Endothelial cell of umbilical vein (primary cell): ENCODE measurements around the gene AKAP6. TPM values are rescaled to one million over a fixed set of nuclear protein-coding genes. Genes with fewer than 3 reads are reported as not detected.
A peak's percentile ranks its signal among the peaks of the same experiment; 100 is the strongest.

ENCODE experiments used
- BruUV-seq: library from RNA; stranded (reverse); fragments of 400-500 nt; replicated peaks from 2 replicates; lab custom pipeline; 2021; lab: Mats Ljungman, UMichigan
- CTCF ChIA-PET: fragments of 300-600, 350-600 bp; sonication (Branson Sonifier 250); formaldehyde crosslinking; loops from one replicate; lab custom pipeline; 2021; ENCODE audit warnings: antibody characterized with exemption, inconsistent platforms; lab: Charles Lee
- POLR2A ChIA-PET: fragments of 300-600, 350-600 bp; sonication (Branson Sonifier 250); formaldehyde crosslinking; loops from one replicate; lab custom pipeline; 2021; ENCODE audit warnings: antibody characterized with exemption, inconsistent platforms; lab: Charles Lee
- DNase-seq: peaks from one replicate; pipeline ENCODE4 v3.0.0-alpha.2; 2011; ENCODE audit warnings: low read depth, low spot score
- FAIRE-seq: peaks from 2 replicates; lab custom pipeline; 2011; peaks lifted over from hg19 to GRCh38; lab: Jason Lieb, UNC
- H2AFZ ChIP-seq: 2 replicates; pipeline ENCODE4 v1.6.0; 2012; ENCODE audit warnings: low read depth, low read length, control low read depth, inconsistent platforms
- H3K27ac ChIP-seq: 2 replicates; pipeline ENCODE4 v1.5.1; 2011; ENCODE audit warnings: low read depth, mild to moderate bottlenecking, control low read depth, low read length, moderate library complexity; ENCODE audit not compliant: insufficient read depth
- H3K27me3 ChIP-seq, 2 experiments: 2 replicates each; pipeline versions ENCODE4 v1.6.0 to v1.6.1; 2011; ENCODE audit warnings: low read length in 2 of 2, mixed read lengths in 1 of 2; ENCODE audit not compliant: control insufficient read depth in 2 of 2, insufficient read depth in 2 of 2
- H3K36me3 ChIP-seq, 2 experiments: 2 replicates in 1 of 2; 3 replicates in 1 of 2; pipeline ENCODE4 v1.5.1; 2011; ENCODE audit warnings: low read length in 2 of 2, mild to moderate bottlenecking in 1 of 2, moderate library complexity in 1 of 2; ENCODE audit not compliant: control insufficient read depth in 2 of 2, insufficient read depth in 2 of 2; ENCODE audit errors: extremely low read depth in 1 of 2
- H3K4me1 ChIP-seq: 3 replicates; pipeline ENCODE4 v1.5.1; 2011; ENCODE audit warnings: mild to moderate bottlenecking, low read length; ENCODE audit not compliant: control insufficient read depth, insufficient read depth; ENCODE audit errors: extremely low read depth
- H3K4me2 ChIP-seq: 2 replicates; pipeline ENCODE4 v1.6.1; 2011; ENCODE audit warnings: low read length, control low read depth, mixed read lengths; ENCODE audit not compliant: insufficient read depth
- H3K4me3 ChIP-seq, 3 experiments: fragments of 200-600 bp in 1 of 3; sonication (generic), shearing (Covaris generic) in 1 of 3; replicated peaks in 1 of 3; 2 replicates each; pipeline ENCODE4 v1.5.1; 2011 to 2016; ENCODE audit warnings: control low read depth in 3 of 3, low read length in 3 of 3, mild to moderate bottlenecking in 2 of 3, inconsistent platforms in 1 of 3, low read depth in 1 of 3, moderate library complexity in 1 of 3; ENCODE audit not compliant: insufficient read depth in 1 of 3
- H3K79me2 ChIP-seq: 2 replicates; pipeline ENCODE4 v1.6.0; 2012; ENCODE audit warnings: low read length, inconsistent platforms; ENCODE audit not compliant: control insufficient read depth, insufficient read depth
- H3K9ac ChIP-seq: replicated peaks from 2 replicates; pipeline ENCODE3; 2011; ENCODE audit warnings: low read length, control low read depth; ENCODE audit not compliant: insufficient read depth; ENCODE audit errors: extremely low read depth
- H3K9me1 ChIP-seq: replicated peaks from 3 replicates; pipeline ENCODE4 v1.6.0; 2011; ENCODE audit warnings: mild to moderate bottlenecking, low read length; ENCODE audit not compliant: control insufficient read depth, insufficient read depth; ENCODE audit errors: extremely low read depth
- H3K9me3 ChIP-seq: replicated peaks from 2 replicates; pipeline ENCODE4 v1.5.1; 2012; ENCODE audit warnings: low read length, inconsistent platforms; ENCODE audit not compliant: control insufficient read depth, insufficient read depth
- H4K20me1 ChIP-seq: replicated peaks from 2 replicates; pipeline ENCODE3; 2011; ENCODE audit warnings: mild to moderate bottlenecking, low read length; ENCODE audit not compliant: control insufficient read depth, insufficient read depth; ENCODE audit errors: extremely low read depth
- CTCF ChIP-seq, 2 donors: IDR thresholded peaks; 1 replicate in 1 of 2; 2 replicates in 1 of 2; pipeline ENCODE4 v1.5.1; 2011; ENCODE audit warnings: low read length in 2 of 2, mild to moderate bottlenecking in 2 of 2, moderate library complexity in 2 of 2, control low read depth in 1 of 2, inconsistent platforms in 1 of 2, low read depth in 1 of 2; ENCODE audit not compliant: insufficient read depth in 1 of 2; ENCODE audit errors: extremely low read depth in 1 of 2
- EZH2 ChIP-seq: IDR thresholded peaks from 2 replicates; pipeline ENCODE4 v1.6.1; 2012; ENCODE audit warnings: borderline replicate concordance, low read depth, mild to moderate bottlenecking, moderate library complexity, low read length, inconsistent platforms; ENCODE audit not compliant: severe bottlenecking
- FOS ChIP-seq: IDR thresholded peaks from 2 replicates; pipeline ENCODE4 v1.6.1; 2011; ENCODE audit warnings: mild to moderate bottlenecking, low read length, moderate library complexity, borderline replicate concordance; ENCODE audit not compliant: insufficient read depth
- GATA2 ChIP-seq: IDR thresholded peaks from 2 replicates; pipeline ENCODE4 v1.7.0; 2011; ENCODE audit warnings: low read depth, mild to moderate bottlenecking, moderate library complexity, mixed read lengths, low read length; ENCODE audit not compliant: insufficient read length, insufficient read depth
- JUN ChIP-seq: IDR thresholded peaks from 2 replicates; pipeline ENCODE4 v1.6.1; 2011; ENCODE audit warnings: borderline replicate concordance, low read depth; ENCODE audit not compliant: insufficient read length, insufficient read depth
- MAX ChIP-seq: IDR thresholded peaks from 2 replicates; pipeline ENCODE4 v1.6.1; 2011; ENCODE audit not compliant: insufficient read depth, insufficient read length
- MYC ChIP-seq: IDR thresholded peaks from one replicate; pipeline ENCODE4 v1.6.1; 2011; ENCODE audit warnings: mild to moderate bottlenecking, low read depth, low read length
- POLR2A ChIP-seq: IDR thresholded peaks from 2 replicates; pipeline ENCODE4 v1.6.1; 2012; ENCODE audit warnings: low read depth, mild to moderate bottlenecking, control low read depth, low read length
- POLR2AphosphoS5 ChIP-seq: IDR thresholded peaks from 2 replicates; pipeline ENCODE4 v1.6.1; 2012; ENCODE audit warnings: low read depth, mild to moderate bottlenecking, control low read depth, low read length, moderate library complexity; ENCODE audit not compliant: insufficient read depth
- dilution Hi-C: fragments of 300-500 bp; cut with MboI; formaldehyde crosslinking; loops from one replicate; pipeline ENCODE4 v1.15.0; 2019; ENCODE audit warnings: low sequenced_read_pairs; ENCODE audit not compliant: extremely low pct_ligation_motif_present
- intact Hi-C: fragments of 100-400 bp; cut with micrococcal nuclease; formaldehyde crosslinking; loops from one replicate; pipeline ENCODE4 v1.10.0; 2022
- polyA plus RNA-seq, 4 experiments: library from polyadenylated mRNA; depleted of rRNA in 3 of 4; stranded (reverse) in 3 of 4; unstranded in 1 of 4; fragments of >200 nt; gene quantifications; 2 replicates each; pipeline versions ENCODE4 v1.2.1 to v1.2.3, GENCODE V29; 2011 to 2012; ENCODE audit warnings: missing spikeins in 1 of 4
- total RNA-seq: library from RNA; stranded (reverse); gene quantifications from 2 replicates; pipeline ENCODE4 v1.2.3, GENCODE V29; 2021

AKAP6 gene
- total and polyA plus RNA-seq, 2 donors (not counting 3 experiments of a cell fraction or from before 2014, with no cell fraction given), result 0.03 to 0.49 TPM

GRCh38 chr14:32697704-32698103 lies 368.6 kb downstream of the AKAP6 start:
- no peaks in the 10 kb centered on the region for H3K79me2 ChIP-seq
- H3K27me3 ChIP-seq, result peaks cover 0 to 2% of the 10 kb centered on the region in 2 experiments
- FAIRE-seq (peak; percentile 67), DNase-seq (peak; percentile 27)
- peaks cover 7% of the 10 kb centered on the region for H3K4me1 ChIP-seq
- ChIA-PET CTCF (no interaction called here), POLR2A (no interaction called here)
- no peak overlapping the region for H3K4me3 ChIP-seq
- no TSS peak for BruUV-seq
- H2AFZ ChIP-seq, result no peak overlapping the region
- no peaks in the 10 kb centered on the region for H3K9me1 ChIP-seq
- H3K27ac ChIP-seq, result no peak overlapping the region
- dilution Hi-C loops (no loop called here), intact Hi-C loops (loop anchor here (5.0 kb wide), 1 partner anchor 235 kb away; no protein-coding TSS in a partner anchor)
- TF ChIP-seq GATA2 (no peak), JUN (peak; percentile 36), CTCF (IDR thresholded peaks at IDR 0.05; ENCODE audit: extremely low read depth in 1 of 2, insufficient read depth in 1 of 2, low read depth in 1 of 2, low read length in 2 of 2) (no peak), POLR2AphosphoS5 (no peak)
- no peak overlapping the region for H3K4me2 ChIP-seq
- H3K9ac ChIP-seq, result no peak overlapping the region
- H4K20me1 ChIP-seq, result no peaks in the 10 kb centered on the region
- H3K36me3 ChIP-seq, result no peaks in the 10 kb centered on the region
- no peaks in the 10 kb centered on the region for H3K9me3 ChIP-seq

GRCh38 chr14:32698831-32699230 lies 369.7 kb downstream of the AKAP6 start:
- Histone ChIP-seq H3K4me3 (no peak overlapping the region), H3K36me3 (no peaks in the 10 kb centered on the region), H4K20me1 (no peaks in the 10 kb centered on the region), H3K9me3 (no peaks in the 10 kb centered on the region), H3K9ac (no peak overlapping the region), H3K9me1 (no peaks in the 10 kb centered on the region), H3K79me2 (no peaks in the 10 kb centered on the region), H2AFZ (no peak overlapping the region), H3K4me2 (no peak overlapping the region), H3K27me3 (no peaks in the 10 kb centered on the region), H3K4me1 (peaks cover 7% of the 10 kb centered on the region), H3K27ac (no peak overlapping the region)
- POLR2A ChIA-PET, result no interaction called here
- intact Hi-C loops (loop anchor here (5.0 kb wide), 1 partner anchor 233 kb away; no protein-coding TSS in a partner anchor), dilution Hi-C loops (no loop called here)
- TF ChIP-seq EZH2 (no peak), JUN (no peak), FOS (no peak), MYC (no peak), MAX (no peak), CTCF (IDR thresholded peaks at IDR 0.05; ENCODE audit: extremely low read depth in 1 of 2, insufficient read depth in 1 of 2, low read depth in 1 of 2, low read length in 2 of 2) (no peak), GATA2 (no peak), POLR2A (no peak), POLR2AphosphoS5 (no peak)
- no TSS peak for BruUV-seq
- CTCF ChIA-PET, result interaction anchor here (2.2 kb wide), 1 partner anchor 1094 kb away, joined by 5 read pairs; no protein-coding TSS in a partner anchor
- DNase-seq (no peak), FAIRE-seq (no peak)
